Glomerular visceral epithelial cell (primary cell): ENCODE results near the gene DNAJC12.
"Not testable (repeated sequence)": the region's sequence is repeated elsewhere in the genome, so short reads cannot be mapped to it uniquely, and the experiment has no call there.

ENCODE experiments used
- DNase-seq: peaks from one replicate; pipeline ENCODE4 v3.0.0-alpha.2; 2016; ENCODE audit errors: extremely low spot score

Gene DNAJC12

DNA sequence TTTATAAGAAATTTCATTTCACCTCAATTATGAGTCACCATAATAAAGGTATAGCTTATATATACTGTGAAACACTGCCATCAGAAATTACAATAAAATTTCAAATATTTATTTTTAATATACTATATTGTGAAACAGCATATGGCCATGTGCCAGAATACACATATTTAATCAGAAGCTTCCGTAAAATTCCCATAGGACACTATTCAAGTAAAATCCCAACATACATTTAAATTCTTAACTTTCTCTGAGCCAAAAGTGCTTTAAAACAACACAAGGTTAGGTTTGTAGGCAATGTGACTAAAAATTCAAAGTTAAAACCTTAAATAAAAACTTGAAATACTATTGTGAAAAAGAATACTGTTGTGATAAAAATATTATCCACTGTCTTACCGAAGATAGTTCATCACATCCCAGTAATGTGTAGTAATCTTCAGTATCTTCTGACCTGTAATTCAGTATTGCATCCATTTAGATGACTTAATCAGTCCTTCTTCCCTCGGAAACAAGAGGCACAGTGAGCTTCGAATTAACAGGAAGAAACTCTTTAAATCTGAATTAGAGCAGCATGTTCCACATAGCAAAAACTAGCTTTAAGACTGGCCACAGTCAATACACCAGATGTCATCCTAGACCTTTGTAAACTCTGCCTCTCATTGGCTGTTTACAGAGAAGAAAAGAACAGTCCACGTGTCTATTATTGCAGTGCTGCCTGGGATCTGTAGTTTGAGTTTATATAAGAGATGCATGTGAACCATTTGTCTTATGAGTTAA lies at the start of gene DNAJC12:
Gene DNAJC12 (minus strand): TSS at position 648 of the 774 bp plus-strand sequence. CDS start 177 bp downstream, at position 471.
- DNase-seq, result no peak

DNA sequence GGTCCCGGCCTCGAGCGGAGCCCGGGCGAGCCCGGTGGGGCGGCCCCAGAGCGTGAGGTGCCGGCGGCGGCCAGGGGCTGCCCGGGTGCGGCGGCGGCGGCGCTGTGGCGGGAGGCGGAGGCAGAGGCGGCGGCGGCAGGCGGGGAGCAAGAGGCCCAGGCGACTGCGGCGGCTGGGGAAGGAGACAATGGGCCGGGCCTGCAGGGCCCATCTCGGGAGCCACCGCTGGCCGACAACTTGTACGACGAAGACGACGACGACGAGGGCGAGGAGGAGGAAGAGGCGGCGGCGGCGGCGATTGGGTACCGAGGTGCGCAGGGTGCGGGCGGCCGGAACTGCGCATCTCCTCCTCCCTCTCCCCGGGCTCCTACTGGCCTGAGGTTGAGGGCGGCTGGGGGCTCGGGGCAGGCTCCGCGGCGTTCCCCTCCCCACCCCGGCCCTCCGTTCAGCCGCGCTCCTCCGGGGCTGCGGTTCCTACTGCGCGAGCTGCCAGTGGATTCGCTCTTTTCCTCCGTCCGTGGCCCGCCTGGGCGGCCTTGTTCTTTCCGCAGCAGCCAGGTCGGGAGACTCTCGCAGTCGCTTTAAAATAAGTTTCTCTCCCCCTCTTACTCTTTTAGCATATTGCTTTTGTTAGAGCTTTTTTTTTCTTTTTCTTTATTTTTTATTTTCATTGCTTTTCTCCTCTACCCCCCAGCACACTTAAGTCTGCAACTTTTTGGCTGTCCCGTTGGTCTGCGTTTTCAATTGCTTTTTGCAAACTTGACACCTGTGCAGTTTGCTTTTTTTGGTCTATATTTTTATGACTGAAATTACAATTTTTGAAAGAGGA lies 47.1 kb upstream of the DNAJC12 start:
- DNase-seq, result peak; percentile 82

DNA sequence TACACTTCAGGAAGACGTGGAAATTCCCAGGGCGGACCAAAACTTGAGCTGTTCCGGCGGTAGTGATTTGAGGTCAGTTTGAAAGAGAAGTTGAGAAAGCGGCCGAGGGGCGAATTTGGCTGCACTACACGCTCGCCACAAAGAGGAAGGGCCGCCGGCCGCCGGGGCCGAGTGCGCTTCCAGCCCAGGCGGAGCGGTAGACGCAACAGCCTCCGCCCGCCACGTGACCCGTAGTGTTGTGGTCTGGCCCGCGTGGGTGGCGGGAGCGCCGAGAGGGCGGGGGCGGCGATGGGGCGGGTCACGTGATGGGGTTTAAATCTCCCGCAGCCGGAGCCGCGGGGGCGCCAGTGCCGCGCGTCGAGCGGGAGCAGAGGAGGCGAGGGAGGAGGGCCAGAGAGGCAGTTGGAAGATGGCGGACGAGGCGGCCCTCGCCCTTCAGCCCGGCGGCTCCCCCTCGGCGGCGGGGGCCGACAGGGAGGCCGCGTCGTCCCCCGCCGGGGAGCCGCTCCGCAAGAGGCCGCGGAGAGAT lies 46.4 kb upstream of the DNAJC12 start, which contains the start of gene SIRT1:
Gene SIRT1 (plus strand): TSS at position 344 of the 529 bp plus-strand sequence. CDS start 66 bp downstream, at position 410.
- DNase-seq, result peak; percentile 97

DNA sequence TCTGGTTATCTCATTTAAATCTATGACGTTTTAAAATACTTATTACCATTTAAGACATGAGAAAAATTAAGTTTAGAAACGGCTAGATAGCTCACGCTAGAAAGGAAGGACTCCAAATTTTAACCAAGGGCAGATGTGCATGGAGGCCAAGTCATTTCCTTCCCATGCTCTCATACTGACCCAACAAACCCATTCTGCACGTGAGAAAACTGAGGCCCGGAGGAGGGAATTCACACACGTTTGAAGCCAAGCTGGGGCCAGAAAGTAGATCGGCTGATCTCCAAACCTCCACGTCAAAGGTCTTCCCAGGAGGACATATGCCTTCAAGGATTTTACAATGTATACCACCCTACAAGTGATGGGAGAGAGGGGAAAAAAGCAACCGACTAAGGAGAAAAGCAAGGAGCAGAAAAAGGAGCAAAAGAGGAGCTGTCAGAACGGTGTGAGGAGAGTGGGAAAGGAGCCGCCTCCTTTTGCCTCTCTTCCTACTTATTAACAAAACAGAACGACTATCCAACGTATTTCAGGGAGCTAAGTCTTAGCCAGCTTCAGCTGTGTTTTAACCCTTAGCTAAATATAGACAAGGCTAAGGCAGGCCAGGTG lies 45.8 kb upstream of the DNAJC12 start:
- no peak for DNase-seq

DNA sequence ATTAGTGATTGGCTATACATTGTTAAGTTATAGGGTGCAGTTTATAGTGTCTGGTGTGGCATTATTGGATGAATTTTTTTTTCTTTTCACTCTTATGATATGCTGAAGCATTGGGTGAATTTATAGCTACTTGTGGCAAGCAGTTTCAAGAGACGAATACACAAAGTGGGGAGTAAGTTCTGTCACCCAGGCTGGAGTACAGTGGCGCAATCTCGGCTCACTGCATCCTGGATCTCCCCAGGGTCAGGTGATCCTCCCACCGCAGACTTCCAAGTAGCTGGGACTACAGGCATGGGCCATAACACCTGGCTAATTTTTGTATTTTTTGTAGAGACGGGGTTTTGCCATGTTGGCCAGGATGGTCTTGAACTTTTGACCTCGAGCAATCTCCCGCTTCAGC lies 40.1 kb upstream of the DNAJC12 start:
- DNase-seq, result no peak

DNA sequence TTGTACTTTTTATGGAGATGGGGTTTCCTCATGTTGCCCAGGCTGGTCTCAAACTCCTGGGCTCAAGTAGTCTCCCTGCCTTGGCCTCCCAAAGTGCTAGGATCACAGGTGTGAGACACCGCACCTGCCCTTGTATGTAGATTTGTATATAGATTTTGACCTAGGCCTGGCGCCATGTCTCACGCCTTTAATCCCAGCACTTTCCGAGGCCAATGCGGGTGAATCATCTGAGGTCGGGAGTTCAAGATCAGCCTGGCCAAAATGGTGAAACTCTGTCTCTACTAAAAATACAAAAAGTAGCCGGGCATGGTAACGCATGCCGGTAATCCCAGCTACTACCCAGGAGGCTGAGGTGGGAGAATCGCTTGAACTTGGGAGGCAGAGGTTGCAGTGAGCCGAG lies 39.4 kb upstream of the DNAJC12 start:
- DNase-seq, result not testable (repeated sequence)

DNA sequence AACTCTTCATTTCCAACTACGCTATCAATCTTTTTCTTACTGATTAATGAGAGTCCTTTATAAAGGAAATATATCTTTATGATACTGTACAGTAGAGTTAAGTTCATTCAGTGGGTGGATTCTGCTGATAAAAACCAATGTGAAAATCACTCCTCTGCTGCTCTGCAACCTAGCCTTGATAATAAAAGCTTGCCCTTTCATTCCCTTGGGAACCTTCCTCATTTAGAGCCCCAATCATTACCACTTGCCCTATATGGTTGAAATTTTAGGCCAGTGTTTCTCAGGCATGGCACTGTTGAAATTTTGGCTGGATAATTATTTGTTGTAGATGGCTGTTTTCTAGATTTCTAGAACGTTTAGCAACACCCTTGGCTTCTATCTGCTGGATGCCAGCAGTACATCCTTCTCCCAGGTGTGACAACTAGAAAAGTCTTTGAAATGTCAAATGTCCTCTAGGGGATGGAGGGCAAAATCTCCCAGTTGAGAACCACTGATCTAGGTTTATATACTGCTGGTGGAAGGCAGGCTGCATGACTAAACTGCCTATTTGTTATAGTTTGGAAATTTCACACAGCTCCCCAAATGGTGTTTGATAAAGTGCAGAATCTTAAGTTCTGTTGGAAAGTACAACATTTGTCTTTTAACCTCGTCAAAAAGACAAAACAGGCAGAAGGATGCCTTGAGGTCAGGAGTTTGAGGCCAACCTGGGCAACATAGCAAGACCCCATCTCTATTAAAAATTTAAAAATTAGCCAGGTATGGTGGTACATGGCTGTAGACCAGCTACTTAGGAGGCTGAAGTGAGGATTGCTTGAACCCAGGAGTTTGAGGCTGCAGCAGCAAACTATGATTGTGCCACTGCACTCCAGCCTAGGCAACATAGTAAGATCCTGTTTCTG lies 37.6 kb upstream of the DNAJC12 start:
- no peak for DNase-seq

DNA sequence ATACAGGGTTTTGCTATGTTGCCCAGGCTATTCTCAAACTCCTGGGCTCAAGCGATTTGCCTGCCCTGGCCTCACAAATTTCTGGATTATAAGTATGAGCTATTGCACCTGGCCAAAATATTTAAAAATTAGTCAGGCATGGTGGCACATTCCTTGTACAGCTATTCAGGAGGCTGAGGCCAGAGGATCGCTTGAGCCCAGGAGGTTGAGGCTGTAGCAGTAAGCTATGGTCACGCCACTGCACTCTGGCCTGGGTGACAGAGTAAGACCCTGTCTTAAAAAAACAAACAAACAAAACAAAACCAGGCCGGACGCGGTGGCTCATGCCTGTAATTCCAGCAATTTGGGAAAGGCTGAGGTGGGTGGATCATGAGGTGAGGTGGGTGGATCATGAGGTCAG lies 32.0 kb upstream of the DNAJC12 start:
- DNase-seq, result no peak

DNA sequence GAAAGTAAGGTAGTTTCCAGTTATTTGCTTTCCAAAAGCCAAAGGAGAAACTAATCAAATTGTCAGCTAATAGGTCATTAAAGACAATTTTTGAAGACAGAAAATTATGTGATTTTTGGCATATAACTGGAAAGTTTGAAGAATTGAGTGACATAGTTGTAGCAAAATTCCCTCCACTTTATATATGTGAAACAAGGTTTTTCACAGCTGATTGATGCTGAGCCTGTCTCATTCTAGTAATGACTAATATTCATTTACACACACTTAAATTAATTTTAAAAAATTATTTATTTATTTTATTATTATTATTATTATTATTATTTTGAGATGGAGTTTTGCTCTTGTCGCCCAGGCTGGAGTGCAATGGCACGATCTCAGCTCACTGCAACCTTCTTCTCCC lies 30.1 kb upstream of the DNAJC12 start:
- DNase-seq, result no peak

DNA sequence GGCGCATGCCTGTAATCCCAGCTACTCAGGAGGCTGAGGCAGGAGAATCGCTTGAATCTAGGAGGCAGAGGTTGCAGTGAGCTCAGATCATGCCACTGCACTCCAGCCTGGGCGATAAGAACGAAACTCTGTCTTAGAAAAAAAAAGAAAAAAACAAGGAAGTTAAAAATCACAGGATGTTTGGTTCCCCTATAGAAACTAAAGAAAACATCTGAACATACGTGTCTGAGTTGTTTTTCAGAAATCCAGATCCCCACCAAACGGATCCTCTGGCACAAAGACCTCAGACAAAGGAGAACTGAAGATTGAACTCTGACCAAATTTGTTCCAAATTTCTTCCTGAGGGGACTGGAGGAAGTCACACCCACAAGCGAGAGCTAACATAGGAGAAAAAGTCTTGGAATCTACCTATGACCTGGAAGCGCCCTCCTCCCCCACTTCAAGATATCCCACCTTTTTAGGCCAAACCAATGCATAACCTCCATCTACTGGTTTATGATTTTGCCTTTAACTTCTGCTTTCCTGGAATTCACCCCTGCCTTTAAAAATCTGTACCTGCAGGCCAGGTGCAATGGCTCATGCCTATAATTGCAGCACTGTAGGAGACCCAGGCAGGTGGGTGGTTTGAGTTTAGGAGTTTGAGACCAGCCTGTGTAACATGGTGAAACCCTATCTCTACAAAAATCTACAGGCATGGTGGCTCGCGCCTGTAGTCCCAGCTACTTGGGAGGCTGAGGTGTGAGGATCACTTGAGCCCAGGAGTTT lies 26.8 kb upstream of the DNAJC12 start:
- DNase-seq, result no peak

DNA sequence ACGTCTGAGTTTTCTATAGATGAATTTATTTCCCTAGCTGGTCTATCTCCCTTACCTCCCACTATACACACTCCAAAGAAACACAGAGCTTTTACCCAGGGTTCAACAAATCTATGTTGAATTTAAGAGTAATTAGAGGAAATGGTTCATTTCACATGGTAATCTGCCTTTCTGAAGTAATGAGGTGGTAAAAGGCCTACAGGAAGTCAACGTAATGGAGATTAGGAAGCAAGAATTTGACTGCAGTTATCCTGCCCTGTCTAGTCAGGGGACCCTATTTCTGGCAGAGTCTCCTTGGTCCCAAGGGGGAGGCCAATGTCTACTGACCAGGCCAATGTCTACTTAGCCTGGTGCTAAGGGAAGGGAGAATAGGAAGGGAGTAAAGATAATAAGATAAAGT lies 25.1 kb upstream of the DNAJC12 start:
- DNase-seq, result no peak

DNA sequence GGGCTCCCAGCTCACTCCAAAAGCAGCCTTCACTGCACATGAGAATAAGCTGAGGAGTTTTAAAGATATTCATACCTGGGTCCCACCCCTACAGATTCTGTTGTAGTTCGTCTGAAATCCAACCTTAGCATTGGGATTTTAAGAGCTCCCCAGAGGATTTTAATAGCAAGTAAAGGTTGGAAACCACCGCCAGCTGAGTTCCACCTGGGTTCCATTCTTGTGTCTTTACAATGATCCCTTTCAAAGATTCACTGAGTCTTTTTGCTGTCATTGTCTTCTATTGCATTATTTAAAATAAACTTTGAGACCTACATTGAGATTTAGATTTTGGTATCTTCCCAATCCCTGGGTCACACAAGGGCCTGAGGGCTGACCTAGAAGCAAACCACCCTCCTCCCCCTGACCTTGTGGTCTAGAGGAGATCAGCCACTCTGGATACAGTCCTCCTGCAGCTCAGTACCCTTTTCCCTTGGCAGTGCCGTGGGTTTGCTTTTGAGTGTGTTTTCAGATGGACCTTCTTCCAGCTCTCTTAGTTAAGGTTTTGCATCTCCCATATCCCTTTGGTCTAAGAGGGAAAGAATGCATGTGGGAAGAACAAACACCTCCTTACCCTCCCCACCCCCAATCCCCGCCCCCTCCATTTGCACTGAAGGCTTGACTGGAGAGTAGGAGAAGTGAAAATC lies 23.9 kb upstream of the DNAJC12 start:
- DNase-seq, result no peak

DNA sequence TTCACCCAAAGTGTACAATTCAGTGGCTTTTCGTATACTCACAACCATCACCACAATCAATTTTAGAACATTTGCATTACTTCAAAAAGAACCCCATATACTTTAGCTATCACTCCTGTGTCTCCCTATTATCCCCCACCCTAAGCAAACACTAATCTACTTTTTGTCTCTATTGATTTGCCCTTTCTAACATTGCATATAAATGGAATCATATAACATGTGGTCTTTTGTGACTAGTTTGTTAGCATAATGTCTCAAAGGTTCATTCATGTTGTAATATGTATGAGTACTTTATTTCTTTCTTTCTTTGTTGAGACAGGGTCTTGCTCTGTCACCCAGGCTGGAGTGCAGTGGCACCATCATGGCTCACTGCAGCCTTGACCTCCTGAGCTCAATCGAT lies 21.0 kb upstream of the DNAJC12 start:
- DNase-seq, result no peak

DNA sequence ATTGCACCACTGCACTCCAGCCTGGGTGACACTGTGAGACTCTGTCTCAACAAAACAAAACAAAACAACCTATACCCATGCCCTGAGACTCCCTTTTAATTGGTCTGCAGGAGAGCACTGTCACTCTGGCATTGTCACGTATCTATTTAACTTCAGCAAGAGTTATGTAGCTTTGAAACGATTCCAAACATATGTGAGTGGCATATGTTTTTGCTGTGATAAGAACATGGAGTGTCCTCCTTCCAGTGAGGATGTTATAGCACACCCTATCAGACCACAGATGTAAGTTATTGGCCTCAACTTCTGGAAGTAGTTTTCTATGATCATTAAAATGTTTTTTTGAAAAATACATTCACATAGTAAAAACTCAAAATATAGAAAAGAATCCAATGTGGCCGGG lies 15.5 kb upstream of the DNAJC12 start:
- no peak for DNase-seq

DNA sequence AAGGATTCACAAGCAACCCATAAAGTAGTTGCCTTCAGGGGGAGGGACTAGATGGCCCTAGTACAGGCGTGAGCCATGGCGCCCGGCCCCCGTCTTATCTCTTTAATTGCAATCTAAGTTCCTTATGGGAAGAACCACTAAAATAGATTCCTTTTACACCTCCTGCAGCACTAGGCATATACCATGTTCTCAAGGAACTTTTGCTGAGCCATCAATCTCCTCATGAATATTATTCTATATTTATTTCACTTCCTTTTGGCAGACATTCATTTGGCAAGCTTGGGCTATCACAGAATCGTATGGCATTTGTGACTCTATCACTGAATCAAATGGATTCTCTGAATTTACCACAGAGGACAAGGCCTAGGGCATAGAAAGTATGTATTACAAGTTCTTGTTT lies 14.8 kb upstream of the DNAJC12 start:
- DNase-seq, result no peak

DNA sequence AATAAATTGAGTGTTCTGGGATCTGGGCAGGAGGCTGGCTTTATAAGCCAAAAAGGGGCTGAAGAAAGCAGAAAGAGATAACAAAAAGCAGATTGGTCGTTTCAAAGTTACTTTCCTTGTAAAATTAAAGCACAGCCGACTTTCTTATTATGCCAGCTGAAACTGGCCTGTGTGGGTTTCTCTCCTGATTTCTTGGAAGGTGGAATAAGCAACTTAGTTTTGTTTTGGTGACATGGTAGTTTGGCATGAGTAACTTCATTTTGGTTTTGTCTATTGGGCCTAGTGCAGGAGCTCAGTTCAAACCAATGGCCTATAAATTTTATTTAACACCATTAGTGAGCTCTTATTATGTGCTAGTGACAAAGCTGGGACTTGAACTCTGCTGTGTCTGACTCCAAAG lies 13.2 kb upstream of the DNAJC12 start:
- DNase-seq, result no peak

DNA sequence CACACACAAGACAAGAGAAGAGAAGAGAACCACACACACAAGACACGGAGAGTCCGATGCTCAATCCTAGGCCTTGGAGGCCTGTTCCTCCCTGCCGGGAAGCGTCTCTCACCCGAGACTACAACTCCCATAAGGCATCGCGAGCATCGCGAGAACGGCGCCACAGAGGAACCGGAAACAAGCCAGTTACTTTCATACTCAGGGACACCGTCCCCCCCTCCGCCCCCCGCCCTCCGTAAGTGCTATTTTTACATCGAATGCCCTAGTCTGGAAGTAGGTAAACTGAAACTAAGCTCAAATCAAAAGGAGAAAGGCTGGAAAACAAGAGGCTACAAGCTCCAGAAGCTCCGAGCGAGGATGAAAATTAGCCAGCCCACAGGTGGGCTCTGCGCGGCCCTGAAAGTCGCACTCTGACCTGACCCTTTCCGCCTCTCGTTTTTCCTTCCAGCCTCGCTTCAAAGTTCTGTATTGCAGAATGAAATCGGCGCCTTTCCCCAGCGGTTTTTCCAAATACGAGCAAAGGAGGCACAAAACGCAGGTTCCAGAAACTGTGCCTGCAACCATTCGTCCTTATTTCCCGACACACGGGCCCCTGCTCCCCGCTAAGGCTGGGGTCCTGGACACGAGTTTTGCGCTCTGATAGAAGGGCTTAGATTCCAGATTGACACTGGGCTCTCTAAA lies 11.5 kb upstream of the DNAJC12 start:
- peak; percentile 93 for DNase-seq

DNA sequence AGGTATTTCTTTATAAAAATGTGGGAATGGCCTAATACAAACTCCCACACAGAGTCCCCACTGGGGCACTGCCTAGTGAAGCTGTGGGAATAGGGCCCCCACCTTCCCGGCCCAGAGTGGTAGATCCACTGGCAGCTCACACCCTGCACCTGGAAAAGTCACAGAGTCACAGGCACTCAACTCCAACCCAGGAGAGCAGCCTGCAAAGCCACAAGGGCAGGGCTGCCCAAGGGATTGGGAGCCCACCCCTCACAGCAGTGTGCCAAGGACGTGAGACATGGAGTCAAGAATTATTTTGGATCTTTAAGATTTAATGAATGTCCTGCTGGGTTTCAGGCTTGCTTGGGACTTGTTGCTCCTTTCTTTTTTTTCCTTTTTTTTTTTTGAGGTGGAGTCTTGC lies 5.3 kb upstream of the DNAJC12 start:
- DNase-seq, result no peak

DNA sequence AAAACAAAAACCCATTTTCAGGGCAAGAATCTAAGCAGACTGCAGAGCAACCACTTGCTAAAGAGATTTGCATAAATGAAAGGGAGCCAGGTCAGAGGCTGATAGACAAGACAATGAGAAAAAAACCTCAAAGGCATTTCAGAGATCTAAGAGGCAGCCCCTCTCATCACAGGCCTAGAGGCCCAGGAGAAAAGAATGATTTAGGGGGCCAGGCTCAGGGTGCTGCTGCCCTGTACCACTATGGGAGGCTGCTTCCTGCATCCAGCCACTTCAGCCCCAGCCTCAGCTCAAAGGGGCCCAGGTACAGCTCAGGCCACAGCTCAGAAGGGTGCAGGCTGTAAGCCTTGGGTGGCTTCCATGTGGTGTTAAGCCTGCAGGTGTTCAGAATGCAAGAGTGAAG lies 3.7 kb upstream of the DNAJC12 start:
- DNase-seq, result no peak
